AG09309 (cell line): ENCODE data around the gene FSTL4.
A peak's percentile ranks its signal among the peaks of the same experiment; 100 is the strongest.

Experiments
- DNase-seq: peaks from one replicate; pipeline ENCODE4 v3.0.0-alpha.2; 2010; ENCODE audit warnings: low read depth
- H3K4me3 ChIP-seq: 2 replicates; pipeline ENCODE4 v1.5.1; 2011; ENCODE audit warnings: mild to moderate bottlenecking, low read depth, low read length, moderate library complexity; ENCODE audit not compliant: control insufficient read depth
- CTCF ChIP-seq: IDR thresholded peaks from 2 replicates; pipeline ENCODE4 v1.5.1; 2011; ENCODE audit warnings: mild to moderate bottlenecking, low read depth, low read length, inconsistent platforms; ENCODE audit not compliant: insufficient read depth, control insufficient read depth; ENCODE audit errors: missing control alignments

The FSTL4 gene

GRCh38 chr5:133271606-133272005 is 340.7 kb downstream of the FSTL4 start:
- H3K4me3 ChIP-seq: no peak overlapping the region
- no peak for TF ChIP-seq CTCF
- no peak for DNase-seq

- TF ChIP-seq CTCF: no peak
- no peak overlapping the region for H3K4me3 ChIP-seq
- DNase-seq: no peak
These were observed 342.6 kb downstream of the FSTL4 start for GRCh38 chr5:133269691-133270090.

DNA sequence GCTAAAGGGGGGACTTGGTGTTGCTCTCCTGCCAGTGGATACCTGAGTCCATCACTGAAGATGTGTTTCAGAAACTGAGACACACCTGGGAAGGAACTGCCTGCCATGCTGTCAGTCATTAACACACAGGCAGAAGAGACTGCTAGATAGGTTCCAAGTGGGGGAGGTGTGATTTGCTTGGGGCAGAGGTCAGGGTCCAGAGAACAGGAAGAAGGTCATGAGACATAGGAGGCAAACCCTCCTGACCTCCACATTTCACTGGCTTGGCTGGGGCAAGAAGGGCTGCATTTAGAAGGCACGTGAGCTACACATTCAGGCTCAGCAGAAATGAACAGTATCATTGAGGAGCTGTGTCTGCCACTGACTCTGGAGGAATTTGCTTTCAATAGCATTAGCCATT is 344.7 kb downstream of the FSTL4 start:
- no peak for TF ChIP-seq CTCF
- no peak for DNase-seq
- no peak overlapping the region for H3K4me3 ChIP-seq

GRCh38 chr5:133266966-133267365 is 345.4 kb downstream of the FSTL4 start:
- H3K4me3 ChIP-seq: no peak overlapping the region
- no peak for TF ChIP-seq CTCF
- no peak for DNase-seq

- no peak overlapping the region for H3K4me3 ChIP-seq
- no peak for DNase-seq
- no peak for TF ChIP-seq CTCF
These were observed 345.8 kb downstream of the FSTL4 start for GRCh38 chr5:133266527-133266878.

- H3K4me3 ChIP-seq: no peak overlapping the region
- TF ChIP-seq CTCF: no peak
- peak; percentile 13 for DNase-seq
These were observed 346.4 kb downstream of the FSTL4 start for GRCh38 chr5:133265720-133266526.
